Neural cell (in vitro differentiated cells): Measurements from ENCODE around the gene KRTAP12-2. TPM values are rescaled to one million over a fixed set of nuclear protein-coding genes. Genes with fewer than 3 reads are reported as not detected.

Source experiments
- H2AFZ ChIP-seq: fragments of 200-600, 300-800 bp; sonication (generic), shearing (Covaris generic); 2 replicates; pipeline ENCODE4 v1.6.0; 2014; ENCODE audit warnings: low read depth, mild to moderate bottlenecking, antibody characterized with exemption, low read length, moderate library complexity
- H3F3A ChIP-seq: fragments of 200-600 bp; shearing (Covaris generic); 2 replicates; pipeline ENCODE4 v1.6.1; 2016; ENCODE audit warnings: mild to moderate bottlenecking, moderate library complexity, mixed read lengths, antibody characterized with exemption, low read length; ENCODE audit not compliant: insufficient read depth, poor library complexity, severe bottlenecking
- H3K27ac ChIP-seq: fragments of 200-600, 300-800 bp; sonication (generic), shearing (Covaris generic); 2 replicates; pipeline ENCODE4 v1.5.1; 2014; ENCODE audit warnings: mild to moderate bottlenecking, low read length, moderate library complexity
- H3K27me3 ChIP-seq: fragments of 300-800, 200-600 bp; sonication (generic), shearing (Covaris generic); 2 replicates; pipeline ENCODE4 v1.6.0; 2014; ENCODE audit warnings: mild to moderate bottlenecking, low read depth, low read length, moderate library complexity; ENCODE audit not compliant: insufficient read depth
- H3K36me3 ChIP-seq: fragments of 300-800, 200-600 bp; sonication (generic), shearing (Covaris generic); 2 replicates; pipeline ENCODE4 v1.5.1; 2014; ENCODE audit warnings: mild to moderate bottlenecking, antibody characterized with exemption, low read length, moderate library complexity; ENCODE audit not compliant: insufficient read depth
- H3K4me2 ChIP-seq: fragments of 300-800, 200-600 bp; sonication (generic), shearing (Covaris generic); 2 replicates; pipeline ENCODE4 v1.6.0; 2014; ENCODE audit warnings: mild to moderate bottlenecking, low read length
- H3K4me3 ChIP-seq: fragments of 300-800, 200-600 bp; sonication (generic), shearing (Covaris generic); 2 replicates; pipeline ENCODE4 v1.5.1; 2014; ENCODE audit warnings: mild to moderate bottlenecking, low read length, moderate library complexity
- H3K79me2 ChIP-seq: fragments of 200-600 bp; shearing (Covaris generic); replicated peaks from 2 replicates; pipeline ENCODE4 v1.6.0; 2014; ENCODE audit warnings: mild to moderate bottlenecking, low read length, moderate library complexity; ENCODE audit not compliant: insufficient read depth
- H3K9ac ChIP-seq: fragments of 300-800, 200-600 bp; sonication (generic), shearing (Covaris generic); 2 replicates; pipeline ENCODE4 v1.6.1; 2016; ENCODE audit warnings: mild to moderate bottlenecking, low read length, mixed read lengths
- H3K9me2 ChIP-seq: fragments of 200-600 bp; shearing (Covaris generic); 2 replicates; pipeline ENCODE4 v1.6.1; 2016; ENCODE audit warnings: mild to moderate bottlenecking, low read length, mixed read lengths; ENCODE audit not compliant: insufficient read depth
- H3K9me3 ChIP-seq: fragments of 200-600, 300-800 bp; sonication (generic), shearing (Covaris generic); 2 replicates; pipeline ENCODE4 v1.6.1; 2016; ENCODE audit warnings: mild to moderate bottlenecking, mixed run types, low read length, moderate library complexity, mixed read lengths
- H4K20me1 ChIP-seq: fragments of 200-600 bp; shearing (Covaris generic); 2 replicates; pipeline ENCODE4 v1.6.1; 2016; ENCODE audit warnings: mild to moderate bottlenecking, mixed run types; ENCODE audit not compliant: insufficient read depth
- CTCF ChIP-seq: fragments of 450-650 bp; IDR thresholded peaks from 2 replicates; pipeline ENCODE4 v1.5.1; 2014; ENCODE audit warnings: antibody characterized with exemption, mild to moderate bottlenecking, moderate library complexity; ENCODE audit not compliant: poor library complexity, severe bottlenecking
- EP300 ChIP-seq: fragments of 450-650 bp; conservative IDR thresholded peaks from 2 replicates; pipeline ENCODE4 v1.6.1; 2014; ENCODE audit warnings: antibody characterized with exemption, mild to moderate bottlenecking, moderate library complexity; ENCODE audit not compliant: poor library complexity, severe bottlenecking
- EZH2 ChIP-seq: fragments of 200-600, 300-800 bp; shearing (Covaris generic), sonication (generic); IDR thresholded peaks from 2 replicates; pipeline ENCODE4 v1.6.1; 2014; ENCODE audit warnings: antibody characterized with exemption, low read length, borderline replicate concordance, mild to moderate bottlenecking; ENCODE audit not compliant: insufficient read depth, poor library complexity, severe bottlenecking
- MXI1 ChIP-seq: fragments of 450-650 bp; conservative IDR thresholded peaks from 2 replicates; pipeline ENCODE4 v1.6.1; 2014; ENCODE audit warnings: antibody characterized with exemption, mild to moderate bottlenecking; ENCODE audit not compliant: poor library complexity, severe bottlenecking
- POLR2AphosphoS5 ChIP-seq: IDR thresholded peaks from 2 replicates; pipeline ENCODE4 v1.6.1; 2012
- RAD21 ChIP-seq: fragments of 450-650 bp; conservative IDR thresholded peaks from 2 replicates; pipeline ENCODE4 v1.6.1; 2014; ENCODE audit warnings: antibody characterized with exemption, mild to moderate bottlenecking, moderate library complexity
- REST ChIP-seq: IDR thresholded peaks from 2 replicates; pipeline ENCODE4 v1.6.1; 2012; ENCODE audit warnings: borderline replicate concordance
- SMC3 ChIP-seq: fragments of 450-650 bp; conservative IDR thresholded peaks from 2 replicates; pipeline ENCODE4 v1.6.1; 2014; ENCODE audit warnings: antibody characterized with exemption, mild to moderate bottlenecking, moderate library complexity; ENCODE audit not compliant: poor library complexity
- TAF1 ChIP-seq: IDR thresholded peaks from 2 replicates; pipeline ENCODE4 v1.6.1; 2012; ENCODE audit warnings: low read depth
- polyA plus RNA-seq: library from polyadenylated mRNA; depleted of rRNA; stranded (reverse); fragments of >200 nt; gene quantifications from 2 replicates; pipeline ENCODE4 v1.2.3, GENCODE V29; 2014

KRTAP12-2 gene
- polyA plus RNA-seq, 1 donor from 2014 or later: not detected

- Histone ChIP-seq H4K20me1 (no peaks in the 10 kb centered on the region), H3K9me2 (no peaks in the 10 kb centered on the region), H3K9ac (no peak overlapping the region), H2AFZ (no peak overlapping the region), H3K27ac (no peak overlapping the region), H3K36me3 (no peaks in the 10 kb centered on the region), H3K9me3 (no peaks in the 10 kb centered on the region), H3K27me3 (peaks cover 70% of the 10 kb centered on the region), H3K4me3 (peak overlapping the region; percentile 47), H3K4me2 (no peak overlapping the region), H3K79me2 (no peaks in the 10 kb centered on the region), H3F3A (no peaks in the 10 kb centered on the region)
- TF ChIP-seq MXI1 (peak; percentile 28), SMC3 (no peak)
Measured at GRCh38 chr21:44706026-44706705, 39.4 kb upstream of the KRTAP12-2 start.

GRCh38 chr21:44704636-44705001, 37.9 kb upstream of the KRTAP12-2 start:
- H3K9ac ChIP-seq: no peak overlapping the region
- no peaks in the 10 kb centered on the region for H3K36me3 ChIP-seq
- H3K4me3 ChIP-seq: no peak overlapping the region
- H3F3A ChIP-seq: no peaks in the 10 kb centered on the region
- H2AFZ ChIP-seq: no peak overlapping the region
- TF ChIP-seq EP300: no peak
- TF ChIP-seq EZH2: no peak
- no peak for TF ChIP-seq REST
- TF ChIP-seq RAD21: no peak
- TF ChIP-seq SMC3: no peak
- TF ChIP-seq MXI1: no peak
- no peak for TF ChIP-seq TAF1
- TF ChIP-seq POLR2AphosphoS5: no peak
- no peak for TF ChIP-seq CTCF
- H3K9me2 ChIP-seq: no peaks in the 10 kb centered on the region
- peaks cover 55% of the 10 kb centered on the region for H3K27me3 ChIP-seq
- no peaks in the 10 kb centered on the region for H4K20me1 ChIP-seq
- no peak overlapping the region for H3K27ac ChIP-seq
- H3K79me2 ChIP-seq: no peaks in the 10 kb centered on the region
- H3K9me3 ChIP-seq: no peaks in the 10 kb centered on the region
- no peak overlapping the region for H3K4me2 ChIP-seq
